ENCODE measurements around the gene EDARADD.

EDARADD gene

GRCh38 chr1:236450779-236451178 is 56.7 kb downstream of the EDARADD start:
- Histone ChIP-seq H2BK12ac (ENCODE audit: low read length in 2 of 2) (no peak overlapping the region), H2BK15ac (ENCODE audit: low read depth, poor library complexity, severe bottlenecking) (no peak overlapping the region), H4K91ac (ENCODE audit: low read length) (no peak overlapping the region), H2AK5ac (ENCODE audit: low read length, severe bottlenecking) (no peak overlapping the region), H3K18ac (ENCODE audit: low read depth in 1 of 2, low read length in 2 of 2) (no peak overlapping the region), H2AFZ (ENCODE audit: low read depth, low read length) (no peak overlapping the region), H3K4ac (ENCODE audit: low read depth in 1 of 2, low read length in 2 of 2) (no peak overlapping the region), H3K9ac (ENCODE audit: low read length) (no peak overlapping the region), H3K27me3 (ENCODE audit: control insufficient read depth in 1 of 2, insufficient read depth in 1 of 2, low read length in 2 of 2) (no peaks in the 10 kb centered on the region), H3K36me3 (ENCODE audit: control insufficient read depth in 1 of 2, insufficient read depth in 2 of 2, low read depth in 1 of 2, low read length in 2 of 2) (no peaks in the 10 kb centered on the region), H2BK5ac (ENCODE audit: low read depth, low read length, poor library complexity, severe bottlenecking) (no peak overlapping the region), H4K8ac (ENCODE audit: low read length) (no peak overlapping the region), H2BK120ac (ENCODE audit: low read depth, low read length) (no peak overlapping the region), H3K4me1 (ENCODE audit: control insufficient read depth, insufficient read depth, low read depth, low read length) (no peaks in the 10 kb centered on the region), H3K27ac (ENCODE audit: low read length, poor library complexity, severe bottlenecking) (no peak overlapping the region), H3K4me2 (ENCODE audit: low read length, poor library complexity, severe bottlenecking) (no peak overlapping the region), H3K14ac (ENCODE audit: low read length in 2 of 2) (no peak overlapping the region), H3K9me3 (ENCODE audit: control insufficient read depth, low read length) (no peaks in the 10 kb centered on the region), H3K23ac (ENCODE audit: low read length in 2 of 2) (no peak overlapping the region), H3K79me1 (replicated peaks; ENCODE audit: low read length, poor library complexity, severe bottlenecking) (no peaks in the 10 kb centered on the region), H3K4me3 (ENCODE audit: insufficient read depth in 1 of 2, low read depth in 1 of 2, low read length in 2 of 2) (no peak overlapping the region)
- 89% methylated on average over 3 of the region's 5 CpGs for WGBS
- DNase-seq = no peak

GRCh38 chr1:236451796-236452373 is 57.8 kb downstream of the EDARADD start:
- no peak overlapping the region for H2AK5ac ChIP-seq (ENCODE audit: low read length, severe bottlenecking)
- H3K4me1 ChIP-seq (ENCODE audit: control insufficient read depth, insufficient read depth, low read depth, low read length) = no peaks in the 10 kb centered on the region
- 84% methylated on average over 5 of the region's 6 CpGs for WGBS
- no peak overlapping the region for H3K9ac ChIP-seq (ENCODE audit: low read length)
- H2BK120ac ChIP-seq (ENCODE audit: low read depth, low read length) = no peak overlapping the region
- no peak overlapping the region for H3K4ac ChIP-seq (ENCODE audit: low read depth in 1 of 2, low read length in 2 of 2)
- no peak overlapping the region for H4K91ac ChIP-seq (ENCODE audit: low read length)
- H3K79me1 ChIP-seq (replicated peaks; ENCODE audit: low read length, poor library complexity, severe bottlenecking) = no peaks in the 10 kb centered on the region
- no peak overlapping the region for H2BK5ac ChIP-seq (ENCODE audit: low read depth, low read length, poor library complexity, severe bottlenecking)
- no peak overlapping the region for H2BK15ac ChIP-seq (ENCODE audit: low read depth, poor library complexity, severe bottlenecking)
- H3K14ac ChIP-seq (ENCODE audit: low read length in 2 of 2) = no peak overlapping the region
- no peak overlapping the region for H3K23ac ChIP-seq (ENCODE audit: low read length in 2 of 2)
- H3K27ac ChIP-seq (ENCODE audit: low read length, poor library complexity, severe bottlenecking) = no peak overlapping the region
- H3K4me3 ChIP-seq (ENCODE audit: insufficient read depth in 1 of 2, low read depth in 1 of 2, low read length in 2 of 2) = no peak overlapping the region
- H2AFZ ChIP-seq (ENCODE audit: low read depth, low read length) = no peak overlapping the region
- H2BK12ac ChIP-seq (ENCODE audit: low read length in 2 of 2) = no peak overlapping the region
- no peaks in the 10 kb centered on the region for H3K27me3 ChIP-seq (ENCODE audit: control insufficient read depth in 1 of 2, insufficient read depth in 1 of 2, low read length in 2 of 2)
- no peaks in the 10 kb centered on the region for H3K36me3 ChIP-seq (ENCODE audit: control insufficient read depth in 1 of 2, insufficient read depth in 2 of 2, low read depth in 1 of 2, low read length in 2 of 2)
- DNase-seq = no peak
- no peak overlapping the region for H3K4me2 ChIP-seq (ENCODE audit: low read length, poor library complexity, severe bottlenecking)
- no peak overlapping the region for H3K18ac ChIP-seq (ENCODE audit: low read depth in 1 of 2, low read length in 2 of 2)
- no peak overlapping the region for H4K8ac ChIP-seq (ENCODE audit: low read length)
- H3K9me3 ChIP-seq (ENCODE audit: control insufficient read depth, low read length) = no peaks in the 10 kb centered on the region

- Histone ChIP-seq H3K18ac (ENCODE audit: low read depth in 1 of 2, low read length in 2 of 2) (no peak overlapping the region), H3K4ac (ENCODE audit: low read depth in 1 of 2, low read length in 2 of 2) (no peak overlapping the region), H2BK12ac (ENCODE audit: low read length in 2 of 2) (no peak overlapping the region), H3K14ac (ENCODE audit: low read length in 2 of 2) (no peak overlapping the region), H3K23ac (ENCODE audit: low read length in 2 of 2) (no peak overlapping the region), H4K8ac (ENCODE audit: low read length) (no peak overlapping the region), H3K9me3 (ENCODE audit: control insufficient read depth, low read length) (no peaks in the 10 kb centered on the region), H2BK5ac (ENCODE audit: low read depth, low read length, poor library complexity, severe bottlenecking) (no peak overlapping the region), H2BK120ac (ENCODE audit: low read depth, low read length) (no peak overlapping the region), H2BK15ac (ENCODE audit: low read depth, poor library complexity, severe bottlenecking) (no peak overlapping the region), H3K27me3 (ENCODE audit: control insufficient read depth in 1 of 2, insufficient read depth in 1 of 2, low read length in 2 of 2) (no peaks in the 10 kb centered on the region), H4K91ac (ENCODE audit: low read length) (no peak overlapping the region), H2AFZ (ENCODE audit: low read depth, low read length) (no peak overlapping the region), H3K79me1 (replicated peaks; ENCODE audit: low read length, poor library complexity, severe bottlenecking) (no peaks in the 10 kb centered on the region), H3K36me3 (ENCODE audit: control insufficient read depth in 1 of 2, insufficient read depth in 2 of 2, low read depth in 1 of 2, low read length in 2 of 2) (no peaks in the 10 kb centered on the region), H2AK5ac (ENCODE audit: low read length, severe bottlenecking) (no peak overlapping the region), H3K4me3 (ENCODE audit: insufficient read depth in 1 of 2, low read depth in 1 of 2, low read length in 2 of 2) (no peak overlapping the region), H3K4me2 (ENCODE audit: low read length, poor library complexity, severe bottlenecking) (no peak overlapping the region), H3K27ac (ENCODE audit: low read length, poor library complexity, severe bottlenecking) (no peak overlapping the region), H3K9ac (ENCODE audit: low read length) (no peak overlapping the region), H3K4me1 (ENCODE audit: control insufficient read depth, insufficient read depth, low read depth, low read length) (no peaks in the 10 kb centered on the region)
- WGBS = 87% methylated on average over 3 of the region's 4 CpGs
- no peak for DNase-seq
These were observed 61.2 kb downstream of the EDARADD start for GRCh38 chr1:236455243-236455642.

GRCh38 chr1:236457775-236458174 is 63.7 kb downstream of the EDARADD start:
- H3K9me3 ChIP-seq (ENCODE audit: control insufficient read depth, low read length) = no peaks in the 10 kb centered on the region
- 86% methylated on average over 2 of the region's 2 CpGs for WGBS
- no peak overlapping the region for H2AFZ ChIP-seq (ENCODE audit: low read depth, low read length)
- H3K23ac ChIP-seq (ENCODE audit: low read length in 2 of 2) = no peak overlapping the region
- no peak overlapping the region for H2BK15ac ChIP-seq (ENCODE audit: low read depth, poor library complexity, severe bottlenecking)
- H4K91ac ChIP-seq (ENCODE audit: low read length) = no peak overlapping the region
- DNase-seq = no peak
- no peak overlapping the region for H3K9ac ChIP-seq (ENCODE audit: low read length)
- no peak overlapping the region for H3K4me3 ChIP-seq (ENCODE audit: insufficient read depth in 1 of 2, low read depth in 1 of 2, low read length in 2 of 2)
- H3K18ac ChIP-seq (ENCODE audit: low read depth in 1 of 2, low read length in 2 of 2) = no peak overlapping the region
- H3K14ac ChIP-seq (ENCODE audit: low read length in 2 of 2) = no peak overlapping the region
- H4K8ac ChIP-seq (ENCODE audit: low read length) = no peak overlapping the region
- H2BK5ac ChIP-seq (ENCODE audit: low read depth, low read length, poor library complexity, severe bottlenecking) = no peak overlapping the region
- H3K4ac ChIP-seq (ENCODE audit: low read depth in 1 of 2, low read length in 2 of 2) = no peak overlapping the region
- no peak overlapping the region for H3K4me2 ChIP-seq (ENCODE audit: low read length, poor library complexity, severe bottlenecking)
- H2BK120ac ChIP-seq (ENCODE audit: low read depth, low read length) = no peak overlapping the region
- no peak overlapping the region for H2BK12ac ChIP-seq (ENCODE audit: low read length in 2 of 2)
- H3K79me1 ChIP-seq (replicated peaks; ENCODE audit: low read length, poor library complexity, severe bottlenecking) = no peaks in the 10 kb centered on the region
- no peaks in the 10 kb centered on the region for H3K27me3 ChIP-seq (ENCODE audit: control insufficient read depth in 1 of 2, insufficient read depth in 1 of 2, low read length in 2 of 2)
- no peaks in the 10 kb centered on the region for H3K4me1 ChIP-seq (ENCODE audit: control insufficient read depth, insufficient read depth, low read depth, low read length)
- no peak overlapping the region for H3K27ac ChIP-seq (ENCODE audit: low read length, poor library complexity, severe bottlenecking)
- no peak overlapping the region for H2AK5ac ChIP-seq (ENCODE audit: low read length, severe bottlenecking)
- no peaks in the 10 kb centered on the region for H3K36me3 ChIP-seq (ENCODE audit: control insufficient read depth in 1 of 2, insufficient read depth in 2 of 2, low read depth in 1 of 2, low read length in 2 of 2)
